Ureter (tissue), 1 donor: ENCODE measurements around the gene ADAT2. TPM values are rescaled to one million over a fixed set of nuclear protein-coding genes. Genes with fewer than 3 reads are reported as not detected.

Experiments
- DNase-seq: peaks from one replicate; pipeline ENCODE4 v3.0.0-alpha.2; 2020; ENCODE audit warnings: low spot score
- total RNA-seq: library from RNA; stranded (reverse); gene quantifications from one replicate; pipeline ENCODE4 v1.2.4, GENCODE V29; 2023
- donor health status: DM: yes; HTN: yes; CAD: no.

Gene ADAT2
- total RNA-seq, 1 donor from 2014 or later, result 19.7 TPM

DNA sequence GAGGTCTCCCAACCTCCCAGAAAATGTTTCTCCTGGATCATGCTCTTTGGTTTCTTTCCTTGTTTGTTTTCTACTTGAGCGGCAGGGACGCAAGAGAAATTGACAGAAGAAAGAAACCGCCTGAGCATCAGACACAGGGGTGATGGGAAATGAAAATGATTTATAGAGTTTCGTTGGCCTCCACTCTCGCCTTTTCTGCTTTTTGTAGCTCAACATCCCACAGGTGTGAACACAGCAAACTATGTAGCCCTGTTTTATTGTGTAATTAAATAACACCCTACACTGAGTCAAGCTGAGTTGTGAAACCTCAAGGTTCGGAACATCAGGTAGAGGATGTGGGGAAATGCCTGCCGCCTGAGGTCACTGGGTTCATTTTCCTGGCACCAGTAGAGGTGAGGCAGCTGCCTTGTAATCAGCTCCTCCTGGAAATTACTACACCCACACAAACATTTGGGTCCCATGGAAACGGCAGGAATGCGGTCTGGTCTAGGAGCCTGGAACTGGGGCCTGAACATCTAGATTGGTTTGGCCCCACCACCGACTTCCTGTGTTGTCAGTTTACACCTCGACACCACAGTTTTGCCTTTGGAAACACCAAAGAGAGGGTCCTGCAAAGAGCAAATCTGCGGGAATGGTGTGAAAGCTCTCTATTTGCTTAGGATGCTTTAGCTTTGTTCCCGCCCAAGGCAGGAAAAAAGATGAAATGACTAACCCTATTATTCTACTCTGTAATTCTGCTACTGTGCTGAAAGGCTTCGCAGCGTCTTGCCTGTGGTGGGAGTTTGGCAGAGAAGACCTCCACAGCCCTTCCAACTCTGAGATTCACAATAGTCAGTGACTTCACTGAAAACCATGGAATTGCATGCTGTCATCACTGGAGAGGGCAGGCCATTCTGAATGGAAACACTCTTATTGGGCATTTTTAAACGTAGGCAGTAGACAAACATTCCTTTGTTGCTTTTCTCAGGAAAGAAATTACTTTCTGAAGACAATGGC is 53.0 kb downstream of the ADAT2 start:
- no peak for DNase-seq

GRCh38 chr6:143396497-143397226 is 53.8 kb downstream of the ADAT2 start:
- DNase-seq, result no peak

- no peak for DNase-seq
Measured at GRCh38 chr6:143395699-143396098, 54.8 kb downstream of the ADAT2 start.

DNA sequence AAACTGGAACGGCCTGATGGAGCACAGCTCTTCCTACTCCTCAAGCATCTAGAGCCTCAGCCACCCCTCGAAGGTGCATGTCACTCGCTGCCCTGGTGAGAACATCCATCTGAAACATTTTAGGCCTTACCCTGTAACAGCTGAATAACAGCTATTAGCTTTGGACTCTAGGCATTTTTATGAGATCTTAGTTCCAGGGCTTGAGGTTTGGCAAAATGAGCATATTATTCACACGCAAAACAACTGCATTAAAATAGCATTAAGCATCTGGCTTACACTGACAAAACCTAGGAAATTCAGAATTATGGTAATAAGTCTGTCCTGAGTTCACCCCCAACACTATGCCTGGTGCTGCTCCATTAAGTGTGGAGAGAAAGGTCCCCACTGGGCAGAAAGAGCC is 56.1 kb downstream of the ADAT2 start:
- no peak for DNase-seq

DNA sequence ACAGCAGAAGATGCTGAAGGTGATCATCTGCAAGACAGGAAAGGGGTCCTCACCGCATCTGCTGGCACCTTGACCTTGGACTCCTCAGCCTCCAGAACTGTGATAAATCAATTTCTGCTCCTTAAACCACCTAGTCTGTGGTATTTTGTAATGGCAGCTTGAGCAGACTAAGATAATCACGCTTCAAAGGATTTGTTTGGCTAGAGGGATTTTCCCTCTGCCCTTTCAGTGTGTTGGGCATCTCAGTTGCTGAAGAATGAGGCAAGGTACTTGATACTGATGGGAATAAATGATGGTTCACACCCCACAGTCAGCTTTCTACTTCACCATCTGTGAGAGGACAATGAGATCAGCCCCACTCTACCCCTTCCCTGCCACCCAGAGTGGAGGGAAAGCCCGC is 60.2 kb downstream of the ADAT2 start:
- no peak for DNase-seq

GRCh38 chr6:143385636-143386035 is 64.9 kb downstream of the ADAT2 start:
- DNase-seq, result no peak

GRCh38 chr6:143376861-143377260 is 73.6 kb downstream of the ADAT2 start:
- DNase-seq, result no peak

DNA sequence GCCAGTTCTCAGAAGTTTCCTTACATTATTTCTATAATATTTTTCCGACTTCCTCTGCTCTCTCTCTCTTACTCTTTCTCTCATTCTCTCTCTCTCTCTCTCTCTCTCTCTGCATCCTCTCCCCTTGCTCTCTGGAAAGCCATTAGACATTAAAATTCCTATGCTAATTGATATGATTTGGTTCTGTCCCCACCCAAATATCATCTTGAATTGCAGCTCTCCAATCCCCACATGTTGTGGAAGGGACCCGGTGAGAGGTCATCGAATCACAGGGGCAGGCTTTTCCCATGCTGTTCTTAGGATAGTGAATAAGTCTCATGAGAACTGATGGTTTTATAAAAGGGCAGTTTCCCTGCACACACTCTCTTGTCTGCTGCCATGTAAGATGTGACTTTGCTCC is 74.1 kb downstream of the ADAT2 start:
- DNase-seq, result no peak

DNA sequence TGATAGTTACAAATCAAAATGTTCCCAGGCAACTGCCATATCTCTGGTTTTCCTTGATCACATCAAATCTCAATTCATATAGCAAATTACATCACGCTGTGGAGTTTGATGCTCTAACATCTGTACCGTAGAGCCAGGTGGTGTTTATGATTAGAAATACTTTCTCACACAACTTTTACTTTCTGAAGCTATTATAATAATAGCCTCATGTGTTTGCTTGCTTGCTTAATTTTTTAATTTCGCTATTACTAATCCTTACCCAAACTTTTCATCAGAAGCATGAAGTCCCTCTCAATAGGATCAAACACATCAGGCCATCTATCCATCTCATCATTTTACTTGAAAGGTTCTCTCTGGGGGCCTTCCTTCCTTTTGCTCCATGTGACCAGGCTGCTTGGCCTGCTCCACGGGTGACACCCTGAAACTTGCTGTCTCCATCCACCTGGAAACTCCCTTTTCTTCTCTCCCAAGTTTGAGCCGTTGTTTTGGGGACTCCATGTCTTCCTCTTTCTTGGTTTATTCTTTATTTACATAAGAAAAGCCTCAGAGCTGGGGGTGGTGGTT is 75.4 kb downstream of the ADAT2 start:
- DNase-seq, result no peak

DNA sequence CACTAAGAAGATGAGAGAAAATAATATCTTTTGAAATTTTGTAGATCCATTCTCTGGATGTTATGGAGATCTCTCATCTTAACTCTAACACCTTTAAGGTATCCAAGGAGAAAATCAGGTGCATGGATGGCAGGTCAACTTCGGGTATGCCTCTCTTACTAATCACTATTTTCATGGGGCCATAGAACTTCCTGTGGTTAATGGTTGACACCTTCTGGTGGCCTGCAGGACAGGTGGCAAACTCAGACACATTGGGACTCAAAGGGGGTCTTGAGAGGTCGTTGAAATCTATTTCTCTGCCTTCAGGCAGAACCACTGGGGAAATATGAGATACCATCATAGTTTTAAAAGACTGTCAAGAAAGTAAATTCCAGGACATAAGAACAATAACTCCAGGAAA is 76.5 kb downstream of the ADAT2 start:
- no peak for DNase-seq

Other genes starting within 250 kb of the ADAT2 start
- gene PEX3, start 110 bp upstream of the ADAT2 start, total RNA-seq, result 35.7 TPM
- gene FUCA2, start 61.0 kb upstream of the ADAT2 start, total RNA-seq, result 60.7 TPM
- 93.2 TPM for gene PHACTR2, start 227.3 kb upstream of the ADAT2 start, total RNA-seq